NCI-H2171 treated with DMSO at 0.1 percent for 48 hours (cell line): ENCODE data around the gene YARS1.

ENCODE experiments used
- DNase-seq: peaks from one replicate; lab custom pipeline; 2025; lab: John Stamatoyannopoulos, UW

YARS1 gene

DNA sequence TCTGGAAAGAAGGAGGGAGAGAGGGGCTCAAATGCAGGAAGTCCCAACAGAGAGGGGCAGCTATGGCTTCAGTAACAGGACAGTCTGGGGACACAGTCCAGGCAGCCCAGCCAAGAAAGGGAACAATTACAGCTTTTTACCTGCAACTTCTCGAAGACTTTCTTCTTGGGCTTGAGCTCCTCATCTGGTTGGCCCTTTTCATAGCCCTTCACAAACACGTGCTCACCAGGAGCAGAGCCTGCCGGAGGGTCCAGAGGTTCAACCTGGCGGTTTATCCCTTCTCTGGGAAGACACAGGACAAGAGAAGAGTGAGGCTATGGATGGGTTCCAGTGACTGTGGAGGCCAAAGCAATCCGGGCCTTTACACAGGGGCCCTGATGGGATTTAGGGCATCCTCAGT, 37.9 kb downstream of the YARS1 start:
- no peak for DNase-seq

DNA sequence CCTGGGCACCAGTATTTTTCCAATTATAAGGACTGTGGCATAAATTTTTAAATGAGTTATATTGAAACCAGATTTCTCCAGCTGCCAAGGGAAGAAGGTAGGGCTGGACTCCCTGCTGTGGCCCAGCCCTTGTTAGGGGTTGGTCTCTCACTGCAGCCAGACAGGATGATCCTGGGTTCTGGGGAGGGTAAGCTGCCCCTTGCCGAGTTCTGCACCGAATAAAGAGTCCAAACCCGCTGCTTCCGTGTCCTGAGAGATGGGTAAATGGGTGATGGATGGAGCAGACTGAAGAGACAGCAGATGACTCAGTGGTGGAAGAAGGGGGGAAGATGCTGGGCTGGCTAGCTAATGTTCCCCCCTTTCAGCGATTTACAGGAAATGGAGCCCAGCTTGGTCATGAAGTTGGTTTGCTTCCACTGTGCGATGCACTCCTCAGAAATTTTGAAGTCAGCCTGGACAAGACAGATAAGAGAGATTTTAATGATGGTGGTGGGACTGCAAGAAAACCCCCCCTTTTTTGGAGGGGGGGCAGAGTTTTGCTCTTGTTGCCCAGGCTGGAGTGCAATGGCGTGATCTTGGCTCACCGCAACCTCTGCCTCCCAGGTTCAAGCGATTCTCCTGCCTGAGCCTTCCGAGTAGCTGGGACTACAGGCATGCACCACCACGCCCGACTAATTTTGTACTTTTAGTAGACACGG, 41.4 kb downstream of the YARS1 start:
- DNase-seq, result no peak

DNA sequence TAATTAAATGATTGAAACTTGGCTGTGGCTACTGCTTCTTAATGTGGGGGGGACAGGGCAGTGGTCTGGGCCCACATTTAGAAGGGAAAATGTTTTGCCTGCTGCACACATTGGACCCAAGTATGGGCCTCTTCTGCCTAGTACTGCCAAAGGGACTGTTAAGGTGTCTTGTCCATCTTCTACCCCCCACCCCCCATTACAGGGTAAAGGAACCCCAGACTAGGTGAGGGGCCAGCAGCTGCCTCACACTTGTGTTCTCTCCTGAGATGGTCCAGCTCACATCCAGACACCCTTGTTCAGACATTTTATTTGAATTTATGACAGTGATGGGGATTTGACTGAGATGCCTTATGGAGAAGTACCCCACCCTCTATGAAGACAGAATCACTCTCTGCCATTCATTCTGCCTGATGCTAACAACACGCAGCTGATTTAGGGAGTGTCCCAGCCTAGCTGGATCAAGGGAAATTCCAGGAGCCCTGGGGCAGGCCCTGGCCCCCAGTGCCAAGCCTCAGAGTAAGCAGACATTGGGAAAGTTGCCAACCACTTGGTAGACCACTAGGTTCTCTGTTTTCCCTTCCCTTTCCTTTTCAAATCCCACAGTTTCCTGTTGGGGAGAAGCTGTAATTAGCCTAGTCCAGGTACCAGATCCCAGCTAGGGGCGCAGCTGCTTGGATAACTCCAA, 42.1 kb downstream of the YARS1 start:
- DNase-seq, result no peak

DNA sequence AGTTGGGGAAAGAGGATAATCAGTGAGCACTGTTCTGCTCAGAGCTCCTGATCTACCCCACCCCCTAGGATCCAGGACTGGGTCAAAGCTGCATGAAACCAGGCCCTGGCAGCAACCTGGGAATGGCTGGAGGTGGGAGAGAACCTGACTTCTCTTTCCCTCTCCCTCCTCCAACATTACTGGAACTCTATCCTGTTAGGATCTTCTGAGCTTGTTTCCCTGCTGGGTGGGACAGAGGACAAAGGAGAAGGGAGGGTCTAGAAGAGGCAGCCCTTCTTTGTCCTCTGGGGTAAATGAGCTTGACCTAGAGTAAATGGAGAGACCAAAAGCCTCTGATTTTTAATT, 42.7 kb downstream of the YARS1 start:
- DNase-seq, result no peak

DNA sequence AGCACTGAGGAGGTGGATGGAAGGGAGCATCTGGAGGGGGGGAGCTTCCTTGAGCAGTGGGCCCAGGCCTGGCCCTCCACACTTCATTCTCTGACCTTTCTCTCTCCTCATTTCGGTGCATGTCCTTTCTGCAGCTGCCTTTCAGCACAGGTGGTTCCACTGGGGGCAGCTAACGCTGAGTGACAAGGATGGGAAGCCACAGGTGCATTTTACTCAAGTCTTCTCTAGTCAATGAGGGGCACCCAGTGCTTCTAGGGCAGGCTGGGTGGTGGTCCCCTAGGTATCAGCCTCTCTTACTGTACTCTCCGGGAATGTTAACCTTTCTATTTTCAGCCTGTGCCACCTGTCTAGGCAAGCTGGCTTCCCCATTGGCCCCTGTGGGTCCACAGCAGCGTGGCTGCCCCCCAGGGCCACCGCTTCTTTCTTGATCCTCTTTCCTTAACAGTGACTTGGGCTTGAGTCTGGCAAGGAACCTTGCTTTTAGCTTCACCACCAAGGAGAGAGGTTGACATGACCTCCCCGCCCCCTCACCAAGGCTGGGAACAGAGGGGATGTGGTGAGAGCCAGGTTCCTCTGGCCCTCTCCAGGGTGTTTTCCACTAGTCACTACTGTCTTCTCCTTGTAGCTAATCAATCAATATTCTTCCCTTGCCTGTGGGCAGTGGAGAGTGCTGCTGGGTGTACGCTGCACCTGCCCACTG, 43.2 kb downstream of the YARS1 start:
- DNase-seq, result no peak

DNA sequence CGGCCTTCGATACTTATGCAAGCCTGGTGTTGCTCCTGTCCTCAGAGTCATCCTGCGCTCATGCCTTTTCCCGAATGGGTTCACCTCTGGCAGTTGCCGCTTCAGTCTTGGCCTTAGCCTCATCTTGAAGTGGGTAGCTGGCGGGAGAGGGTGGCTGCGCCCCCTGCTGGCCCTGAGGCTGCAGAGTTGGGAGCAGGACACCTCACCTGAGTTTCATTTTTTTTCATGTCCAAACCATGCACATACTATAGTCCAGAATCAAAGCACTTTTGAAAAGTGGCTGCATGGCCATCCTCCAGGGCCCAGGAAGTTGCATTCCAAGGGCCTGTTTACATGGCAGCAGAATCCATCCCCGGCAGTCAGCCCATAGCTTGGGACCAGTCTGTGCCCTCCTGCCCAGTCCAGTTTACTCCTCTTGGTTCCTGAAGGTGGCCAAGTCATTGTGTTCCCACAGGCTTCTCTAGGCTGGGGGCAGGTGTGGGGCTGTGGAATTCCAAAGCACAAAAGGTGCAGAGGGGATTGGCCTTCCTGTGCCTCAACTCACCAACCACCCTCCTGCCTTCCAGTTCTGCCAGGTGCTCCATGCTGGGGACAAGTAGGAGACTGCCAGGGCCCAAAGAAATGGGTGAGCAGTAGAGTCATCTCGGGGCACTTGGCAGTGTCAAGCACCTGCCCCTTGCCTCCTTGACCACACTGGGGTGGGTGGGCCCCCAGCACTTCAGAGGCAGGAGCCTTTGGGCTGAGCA, 44.0 kb downstream of the YARS1 start:
- peak; percentile 72 for DNase-seq

DNA sequence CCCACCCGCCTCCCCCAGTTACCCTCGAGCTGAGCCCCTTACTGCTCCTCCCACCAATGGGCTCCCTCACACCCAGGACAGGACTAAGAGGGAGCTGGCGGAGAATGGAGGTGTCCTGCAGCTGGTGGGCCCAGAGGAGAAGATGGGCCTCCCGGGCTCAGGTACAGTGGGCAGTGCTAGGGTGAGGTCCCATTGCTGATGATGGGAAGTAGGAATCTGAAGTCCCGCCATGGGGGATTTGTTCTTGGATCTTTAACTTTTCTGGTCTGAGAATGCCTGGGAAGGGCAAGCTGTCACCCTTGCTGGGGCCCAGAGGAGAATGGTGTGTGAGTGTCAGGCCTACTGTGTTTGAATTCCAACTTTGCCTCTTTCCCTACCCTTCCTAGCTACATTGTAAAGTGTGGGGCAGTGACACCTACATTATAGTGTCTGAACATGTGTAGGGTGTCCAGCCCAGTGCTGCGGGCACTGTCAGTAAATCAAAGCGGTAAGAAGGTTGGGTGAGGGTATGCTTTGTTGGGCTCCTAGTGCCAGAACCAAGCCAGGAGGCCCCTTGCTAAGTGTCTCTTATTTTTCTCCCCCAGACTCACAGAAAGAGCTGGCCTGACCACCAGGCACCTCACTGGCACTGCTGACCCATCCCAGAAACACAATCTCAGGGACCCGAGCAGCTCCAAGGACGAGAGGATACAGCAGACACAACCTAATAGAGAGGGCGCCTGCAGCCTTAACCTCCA, 44.7 kb downstream of the YARS1 start:
- DNase-seq, result no peak

DNA sequence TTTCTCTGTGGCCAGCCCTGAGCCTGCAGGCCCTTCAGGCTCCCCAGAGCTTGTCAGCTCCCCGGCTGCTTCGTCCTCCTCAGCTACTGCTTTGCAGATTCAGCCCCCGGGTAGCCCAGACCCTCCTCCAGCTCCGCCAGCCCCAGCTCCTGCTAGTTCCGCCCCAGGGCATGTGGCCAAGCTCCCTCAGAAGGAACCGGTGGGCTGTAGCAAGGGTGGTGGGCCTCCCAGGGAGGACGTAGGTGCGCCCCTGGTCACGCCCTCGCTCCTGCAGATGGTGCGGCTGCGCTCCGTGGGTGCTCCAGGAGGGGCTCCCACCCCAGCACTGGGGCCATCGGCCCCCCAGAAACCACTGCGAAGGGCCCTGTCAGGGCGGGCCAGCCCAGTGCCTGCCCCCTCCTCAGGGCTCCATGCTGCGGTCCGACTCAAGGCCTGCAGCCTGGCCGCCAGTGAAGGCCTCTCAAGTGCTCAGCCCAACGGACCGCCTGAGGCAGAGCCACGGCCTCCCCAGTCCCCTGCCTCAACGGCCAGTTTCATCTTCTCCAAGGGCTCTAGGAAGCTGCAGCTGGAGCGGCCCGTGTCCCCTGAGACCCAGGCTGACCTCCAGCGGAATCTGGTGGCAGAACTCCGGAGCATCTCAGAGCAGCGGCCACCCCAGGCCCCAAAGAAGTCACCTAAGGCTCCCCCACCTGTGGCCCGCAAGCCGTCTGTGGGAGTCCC, 45.4 kb downstream of the YARS1 start:
- no peak for DNase-seq

DNA sequence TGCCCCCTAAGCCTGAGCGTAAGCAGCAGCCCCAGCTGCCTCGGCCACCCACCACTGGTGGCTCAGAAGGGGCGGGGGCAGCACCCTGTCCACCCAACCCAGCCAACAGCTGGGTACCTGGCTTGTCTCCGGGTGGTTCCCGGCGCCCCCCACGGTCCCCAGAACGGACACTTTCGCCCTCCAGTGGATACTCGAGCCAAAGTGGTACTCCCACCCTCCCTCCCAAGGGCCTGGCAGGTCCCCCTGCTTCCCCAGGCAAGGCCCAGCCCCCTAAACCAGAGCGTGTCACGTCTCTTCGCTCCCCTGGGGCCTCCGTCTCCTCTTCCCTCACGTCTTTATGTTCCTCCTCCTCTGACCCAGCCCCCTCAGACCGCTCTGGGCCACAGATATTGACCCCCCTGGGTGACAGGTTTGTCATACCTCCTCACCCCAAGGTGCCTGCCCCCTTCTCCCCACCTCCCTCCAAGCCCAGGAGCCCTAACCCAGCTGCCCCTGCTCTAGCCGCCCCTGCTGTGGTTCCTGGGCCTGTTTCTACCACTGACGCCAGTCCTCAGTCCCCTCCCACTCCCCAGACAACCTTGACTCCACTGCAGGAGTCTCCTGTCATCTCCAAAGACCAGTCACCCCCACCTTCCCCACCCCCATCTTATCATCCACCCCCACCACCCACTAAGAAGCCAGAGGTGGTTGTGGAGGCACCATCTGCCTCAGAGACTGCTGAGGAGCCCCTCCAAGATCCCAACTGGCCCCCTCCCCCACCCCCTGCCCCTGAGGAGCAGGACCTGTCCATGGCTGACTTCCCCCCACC, 46.2 kb downstream of the YARS1 start:
- no peak for DNase-seq

DNA sequence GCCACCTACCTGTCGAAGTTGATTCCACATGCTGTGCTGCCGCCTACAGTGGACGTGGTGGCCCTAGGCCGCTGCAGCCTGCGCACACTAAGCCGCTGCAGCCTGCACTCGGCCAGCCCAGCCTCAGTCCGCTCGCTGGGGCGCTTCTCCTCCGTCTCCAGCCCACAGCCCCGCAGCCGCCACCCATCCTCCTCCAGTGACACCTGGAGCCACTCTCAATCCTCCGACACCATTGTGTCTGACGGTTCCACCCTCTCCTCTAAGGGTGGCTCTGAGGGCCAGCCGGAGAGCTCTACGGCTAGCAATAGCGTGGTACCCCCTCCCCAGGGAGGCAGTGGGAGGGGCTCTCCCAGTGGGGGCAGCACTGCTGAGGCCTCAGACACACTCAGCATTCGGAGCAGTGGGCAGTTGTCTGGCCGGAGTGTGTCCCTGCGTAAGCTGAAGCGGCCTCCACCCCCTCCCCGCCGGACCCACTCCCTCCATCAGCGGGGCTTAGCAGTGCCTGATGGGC, 46.9 kb downstream of the YARS1 start:
- DNase-seq, result no peak

DNA sequence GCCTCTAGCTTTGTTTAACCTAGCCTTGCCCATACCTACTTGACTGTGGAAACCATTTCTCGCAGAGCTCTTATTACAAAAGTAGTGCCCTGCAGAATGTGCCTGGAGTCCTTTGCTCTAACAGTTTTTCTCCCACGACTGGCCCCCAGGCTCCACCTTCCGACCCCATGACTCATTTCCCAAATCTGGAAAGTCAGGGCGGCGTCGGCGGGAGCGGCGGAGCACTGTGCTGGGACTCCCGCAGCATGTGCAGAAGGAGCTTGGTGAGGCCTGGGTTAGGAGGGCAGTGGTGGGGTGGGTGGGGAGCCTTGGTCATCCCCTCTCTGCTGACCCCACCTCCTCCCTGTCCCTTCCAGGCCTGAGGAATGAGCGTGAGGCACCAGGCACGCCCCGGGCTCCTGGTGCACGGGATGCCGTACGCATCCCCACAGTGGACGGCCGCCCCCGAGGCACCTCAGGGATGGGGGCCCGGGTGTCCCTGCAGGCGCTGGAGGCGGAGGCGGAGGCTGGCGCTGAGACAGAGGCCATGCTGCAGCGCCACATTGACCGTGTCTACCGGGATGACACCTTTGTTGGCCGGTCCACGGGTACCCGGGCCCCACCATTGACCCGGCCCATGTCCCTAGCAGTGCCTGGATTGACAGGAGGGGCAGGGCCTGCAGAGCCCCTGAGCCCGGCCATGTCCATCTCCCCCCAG, 47.5 kb downstream of the YARS1 start:
- no peak for DNase-seq

DNA sequence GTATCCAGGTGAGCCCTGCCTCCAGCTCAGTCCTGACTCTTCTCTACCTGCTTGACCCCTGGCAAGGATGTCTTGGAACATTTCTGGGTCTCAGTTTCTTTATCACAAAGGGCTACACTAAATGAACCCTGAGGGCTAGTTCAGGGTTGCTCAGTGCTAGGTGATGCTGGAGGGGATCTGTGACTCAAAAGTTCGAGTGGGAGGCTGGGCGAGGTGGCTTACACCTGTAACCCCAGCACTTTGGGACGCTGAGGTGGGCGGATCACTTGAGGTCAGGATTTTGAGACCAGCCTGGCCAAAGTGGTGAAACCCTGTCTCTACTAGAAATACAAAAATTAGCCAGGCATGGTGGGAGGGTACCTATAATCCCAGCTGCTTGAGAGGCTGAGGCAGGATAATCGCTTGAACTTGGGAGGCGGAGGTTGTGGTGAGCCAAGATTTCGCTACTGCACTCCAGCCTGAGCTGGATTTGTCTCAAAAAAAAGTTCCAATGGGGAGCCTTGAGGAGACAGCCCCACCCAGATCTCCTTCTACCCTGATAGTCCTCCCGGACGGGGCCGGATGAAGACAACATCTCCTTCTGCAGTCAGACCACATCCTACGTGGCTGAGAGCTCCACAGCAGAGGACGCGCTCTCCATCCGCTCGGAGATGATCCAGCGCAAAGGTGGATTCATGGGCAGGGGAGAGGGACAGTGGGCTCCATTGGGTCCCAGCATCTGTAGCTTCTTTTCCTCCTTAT, 48.9 kb downstream of the YARS1 start:
- no peak for DNase-seq

DNA sequence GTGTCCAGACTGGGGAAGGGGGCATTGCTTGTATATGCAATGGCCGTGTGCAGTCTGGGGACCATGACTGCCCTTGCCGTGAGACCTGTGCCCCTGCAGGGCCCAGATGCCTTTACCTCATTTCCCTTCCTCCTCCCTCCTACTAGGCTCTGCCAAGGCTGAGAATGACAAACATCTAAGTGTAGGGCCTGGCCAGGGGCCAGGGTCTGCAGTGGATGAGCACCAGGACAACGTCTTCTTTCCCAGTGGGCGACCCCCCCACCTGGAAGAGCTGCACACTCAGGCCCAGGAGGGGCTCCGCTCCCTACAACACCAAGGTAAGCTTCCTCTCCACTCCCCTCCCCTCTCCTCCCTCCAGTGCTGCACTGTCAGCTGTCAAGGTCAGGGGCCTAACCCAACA, 49.5 kb downstream of the YARS1 start:
- no peak for DNase-seq

DNA sequence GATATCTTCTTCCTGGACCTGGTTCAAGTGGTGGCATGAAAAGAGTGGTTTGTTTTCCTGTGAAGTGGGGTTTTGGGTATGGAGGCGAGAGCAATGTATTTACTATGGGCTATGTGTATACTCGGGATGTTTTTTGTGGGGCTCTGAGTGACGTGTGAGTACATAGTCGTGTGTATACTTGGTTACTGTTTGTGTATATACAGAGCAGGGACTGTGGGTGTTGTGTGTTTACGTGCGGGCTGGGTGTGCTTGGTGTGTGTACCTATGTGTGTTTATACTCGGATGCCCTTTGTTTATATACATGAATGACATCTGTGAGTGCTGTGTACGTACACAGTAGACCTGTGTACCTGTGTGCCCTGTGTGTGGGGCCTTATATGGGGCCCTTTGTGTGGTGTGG, 50.0 kb downstream of the YARS1 start:
- no peak for DNase-seq

DNA sequence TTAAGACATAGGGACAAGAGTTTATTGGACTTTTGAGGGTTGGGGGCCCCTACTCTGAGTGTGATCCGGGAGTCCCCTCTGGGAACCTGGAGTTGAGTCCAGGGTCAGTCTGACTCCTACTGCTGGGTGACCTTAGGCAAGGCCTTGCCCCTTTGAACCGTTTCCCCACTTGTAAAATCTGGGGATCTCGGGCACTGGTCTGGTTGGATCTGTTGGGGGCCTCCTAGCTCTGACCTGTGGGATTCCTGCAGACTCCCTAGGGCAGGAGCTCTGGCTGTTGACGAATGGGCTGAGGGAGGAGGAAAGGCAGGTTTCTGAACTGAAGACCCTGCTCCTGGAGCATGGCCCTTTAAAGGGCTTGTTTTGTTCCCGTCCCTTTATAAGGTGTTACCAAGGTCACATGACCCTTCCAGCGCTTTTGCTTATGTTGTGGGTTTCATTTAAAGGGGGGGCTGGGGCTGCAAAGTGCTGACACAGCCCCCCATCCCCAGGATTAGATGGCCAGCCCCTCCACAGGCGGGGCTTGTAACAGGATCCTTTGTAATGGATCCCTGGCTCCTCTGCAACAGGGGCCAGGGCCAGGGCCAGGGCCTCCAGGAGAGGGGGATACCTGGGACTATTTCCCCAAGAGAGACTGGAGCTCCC, 50.7 kb downstream of the YARS1 start:
- DNase-seq, result no peak

DNA sequence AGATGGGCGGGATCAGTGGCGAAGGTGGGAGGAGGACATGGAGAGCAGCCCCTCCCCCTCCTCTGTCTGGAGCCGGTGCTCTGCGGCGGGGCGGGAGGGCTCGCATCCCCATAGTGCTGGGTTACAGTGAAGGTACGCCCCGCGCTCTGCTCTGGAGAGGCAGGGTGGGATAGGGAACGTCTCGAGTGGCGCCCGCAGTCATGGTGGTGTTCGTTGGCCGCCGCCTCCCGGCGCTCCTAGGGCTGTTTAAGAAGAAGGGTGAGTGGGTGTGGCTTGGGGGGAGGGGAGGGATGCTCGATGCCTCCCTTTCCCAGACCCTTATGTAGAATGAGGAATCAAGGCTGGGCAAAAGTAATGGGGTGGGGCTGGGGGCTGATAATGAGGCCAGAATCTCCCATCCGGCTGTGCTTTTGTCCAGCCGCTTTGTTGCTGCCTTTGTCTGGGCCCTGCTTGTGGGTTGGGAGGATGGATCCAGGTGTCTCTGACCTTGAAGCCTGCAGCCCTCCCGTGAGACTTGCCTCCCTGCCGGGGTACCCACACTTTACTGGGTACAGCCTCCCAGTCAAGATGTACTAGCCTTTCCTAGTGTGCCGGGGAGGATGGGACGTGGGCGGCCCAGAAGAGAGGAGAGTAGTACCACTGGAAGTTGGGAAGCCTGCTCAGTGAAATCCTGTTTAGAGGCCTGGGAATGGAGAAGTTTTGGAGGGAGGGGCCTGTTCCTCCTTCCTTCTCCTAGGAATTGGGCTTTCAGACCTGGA, 51.4 kb downstream of the YARS1 start:
- peak; percentile 94 for DNase-seq

DNA sequence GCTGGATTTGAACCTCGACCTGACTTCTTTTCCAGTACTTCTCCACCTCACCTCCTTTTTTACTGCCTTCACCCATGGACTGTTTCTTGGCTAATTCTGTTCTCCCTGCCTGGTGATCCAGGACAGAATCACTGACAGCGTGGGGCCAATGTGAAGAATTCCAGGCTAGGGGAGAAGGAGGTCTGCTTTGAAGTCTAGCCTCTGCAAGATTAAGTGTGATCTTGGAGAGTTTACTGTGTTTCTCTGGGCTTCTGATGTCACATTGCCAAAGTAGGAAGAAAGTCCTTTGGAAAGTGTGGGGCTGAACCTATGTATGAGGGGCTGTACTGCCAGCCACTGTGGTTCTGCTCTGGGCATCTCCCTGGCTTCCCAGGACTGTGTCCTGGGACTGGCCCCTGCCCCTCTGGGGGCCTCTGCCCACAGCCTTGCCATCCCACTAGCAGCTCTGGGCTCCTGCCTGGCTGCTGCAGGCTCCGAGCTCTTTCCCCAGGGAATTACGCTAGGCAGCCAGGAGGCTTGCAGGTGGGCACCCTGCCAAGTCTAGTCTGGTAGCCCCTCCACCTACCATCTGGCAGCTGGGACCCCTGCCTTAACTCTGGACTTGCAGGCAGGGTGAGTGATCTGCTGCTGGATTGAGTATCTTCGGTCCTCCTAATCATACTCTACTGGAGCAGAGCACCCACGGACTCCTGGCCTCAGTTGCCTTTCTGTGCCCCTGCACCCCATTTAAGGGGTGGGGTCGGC, 52.2 kb downstream of the YARS1 start:
- DNase-seq, result peak; percentile 94
